Naive thymus-derived CD8-positive, alpha-beta T cell (primary cell): ENCODE data around the gene DIS3L2. TPM values are rescaled to one million over a fixed set of nuclear protein-coding genes. Genes with fewer than 3 reads are reported as not detected.
"Not testable (repeated sequence)": the region's sequence is repeated elsewhere in the genome, so short reads cannot be mapped to it uniquely, and the experiment has no call there.

ENCODE experiments used
- ATAC-seq, 2 donors: fragments of 150-1000 bp; cut with Tn5 transposase in 1 of 2; sonication (Bioruptor Pico), chemical (Tn5 transposase) in 1 of 2; 1 replicate in 1 of 2; 2 replicates in 1 of 2; pipeline ENCODE4 v1.10.0; 2021; ENCODE audit warnings: mild to moderate bottlenecking in 2 of 2, moderate library complexity in 2 of 2
- POLR2A ChIA-PET: fragments of 350-600 bp; sonication (Branson Sonifier 250); formaldehyde crosslinking; loops from one replicate; lab custom pipeline; 2021; ENCODE audit warnings: antibody characterized with exemption; lab: Charles Lee
- DNase-seq, 10 donors: peaks; one replicate each; pipeline versions ENCODE4 v3.0.0 to v3.0.0-alpha.2; 2020 to 2022
- H3K27ac Mint-ChIP-seq, 10 donors: one replicate each; pipeline ENCODE4 v1.8.0; 2020 to 2022; ENCODE audit warnings: mild to moderate bottlenecking in 10 of 10, mixed read lengths in 10 of 10, moderate library complexity in 4 of 10, inconsistent platforms in 1 of 10
- H3K27me3 Mint-ChIP-seq, 5 donors: one replicate each; pipeline ENCODE4 v1.8.0; 2021 to 2022; ENCODE audit warnings: mixed read lengths in 5 of 5
- H3K36me3 Mint-ChIP-seq, 3 donors: one replicate each; pipeline ENCODE4 v1.8.0; 2020 to 2022; ENCODE audit warnings: mixed read lengths in 3 of 3, mild to moderate bottlenecking in 2 of 3, inconsistent platforms in 1 of 3
- H3K4me1 Mint-ChIP-seq, 4 donors: one replicate each; pipeline ENCODE4 v1.8.0; 2021 to 2022; ENCODE audit warnings: mixed read lengths in 4 of 4
- H3K4me3 Mint-ChIP-seq, 10 donors: one replicate each; pipeline ENCODE4 v1.8.0; 2020 to 2022; ENCODE audit warnings: mild to moderate bottlenecking in 10 of 10, mixed read lengths in 10 of 10, moderate library complexity in 6 of 10, inconsistent platforms in 1 of 10
- H3K9me3 Mint-ChIP-seq, 9 donors: one replicate each; pipeline ENCODE4 v1.8.0; 2020 to 2022; ENCODE audit warnings: mixed read lengths in 9 of 9, mild to moderate bottlenecking in 3 of 9, inconsistent platforms in 1 of 9, moderate library complexity in 1 of 9
- polyA plus RNA-seq, 3 donors: library from polyadenylated mRNA; unstranded; fragments of 300-500 nt; fragmentation: Illumina TruSeq; gene quantifications; one replicate each; pipeline ENCODE4 v1.2.3, GENCODE V29; 2021
- total RNA-seq, 8 experiments: library from RNA in 2 of 8; stranded (reverse) in 2 of 8; gene quantifications; one replicate each; pipeline ENCODE4 v1.2.3 and lab custom pipeline; 2021 to 2026

The DIS3L2 gene
- total and polyA plus RNA-seq, 5 experiments from 2014 or later: 12.5 to 59.1 (median 17.2) TPM

- no peaks in the 10 kb centered on the region for H3K36me3 Mint-ChIP-seq
- no peak for ATAC-seq
- POLR2A ChIA-PET: no interaction called here
- H3K4me1 Mint-ChIP-seq: no peaks in the 10 kb centered on the region
- peaks cover 0 to 4% (median 3%) of the 10 kb centered on the region in 5 donors for H3K27me3 Mint-ChIP-seq
- H3K9me3 Mint-ChIP-seq: peaks cover 0 to under 1% (median 0%) of the 10 kb centered on the region in 9 donors
- H3K4me3 Mint-ChIP-seq: no peak overlapping the region
- no peak for DNase-seq
- H3K27ac Mint-ChIP-seq: no peak overlapping the region
Measured at GRCh38 chr2:231946241-231946814, 15.2 kb upstream of the DIS3L2 start.

DNA sequence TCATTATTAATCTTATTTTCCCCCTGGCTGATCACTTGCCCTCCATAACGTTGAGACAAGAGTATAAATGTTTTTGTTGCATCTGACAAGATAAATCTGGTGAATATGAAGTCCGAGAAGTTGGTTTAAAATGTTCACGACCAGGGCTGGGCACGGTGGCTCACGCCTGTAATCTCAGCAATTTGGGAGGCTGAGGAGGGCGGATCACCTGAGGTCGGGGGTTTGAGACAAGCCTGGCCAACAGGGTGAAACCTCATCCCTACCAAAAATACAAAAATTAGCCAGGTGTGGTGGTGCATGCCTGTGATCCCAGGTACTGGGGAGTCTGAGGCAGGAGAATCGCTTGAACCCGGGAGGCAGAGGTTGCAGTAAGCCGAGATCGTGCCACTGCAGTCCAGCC, 14.4 kb upstream of the DIS3L2 start:
- H3K36me3 Mint-ChIP-seq, POLR2A ChIA-PET, H3K4me3 Mint-ChIP-seq, ATAC-seq, DNase-seq, H3K27ac Mint-ChIP-seq, H3K4me1 Mint-ChIP-seq, H3K9me3 Mint-ChIP-seq, H3K27me3 Mint-ChIP-seq: not testable (repeated sequence)

- Mint-ChIP-seq H3K36me3 (no peaks in the 10 kb centered on the region), H3K4me3 (no peak overlapping the region), H3K4me1 (no peaks in the 10 kb centered on the region), H3K27ac (no peak overlapping the region), H3K27me3 (peaks cover 0 to 7% (median 4%) of the 10 kb centered on the region in 5 donors), H3K9me3 (peaks cover 0 to 4% (median 0%) of the 10 kb centered on the region in 9 donors)
- DNase-seq: no peak
- ATAC-seq: no peak
- POLR2A ChIA-PET: no interaction called here
Measured at GRCh38 chr2:231947694-231948093, 13.8 kb upstream of the DIS3L2 start.

DNA sequence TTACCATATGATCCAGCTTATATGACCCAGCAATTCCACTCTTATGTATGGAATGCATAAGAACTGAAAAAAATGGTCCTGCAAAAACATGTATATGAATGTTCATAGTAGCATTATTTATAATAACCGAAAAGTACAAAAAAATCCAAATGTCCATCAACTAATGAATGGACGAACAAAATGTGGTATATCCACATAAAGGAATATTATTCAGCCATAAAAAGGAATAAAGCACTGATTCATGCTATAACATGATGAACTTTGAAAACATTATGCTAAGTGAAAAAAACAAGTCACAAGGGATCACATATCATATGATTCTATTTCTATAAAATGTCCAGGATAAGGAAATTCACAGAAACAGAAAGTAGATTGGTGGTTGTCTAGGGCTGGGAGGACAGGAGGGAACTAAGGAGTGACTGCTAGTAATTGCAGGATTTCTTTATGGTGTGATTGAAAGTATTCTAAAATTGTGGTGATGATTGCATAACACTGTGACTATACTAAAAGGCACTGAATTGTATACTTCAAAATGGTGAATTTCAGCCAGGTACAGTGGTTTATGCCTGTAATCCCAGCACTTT, 10.0 kb upstream of the DIS3L2 start:
- Mint-ChIP-seq H3K27me3 (peaks cover 3 to 23% (median 9%) of the 10 kb centered on the region in 5 donors), H3K27ac (no peak overlapping the region), H3K9me3 (peaks cover 0 to 4% (median 0%) of the 10 kb centered on the region in 9 donors), H3K36me3 (no peaks in the 10 kb centered on the region), H3K4me3 (no peak overlapping the region), H3K4me1 (no peaks in the 10 kb centered on the region)
- no peak for DNase-seq
- no peak for ATAC-seq
- POLR2A ChIA-PET: no interaction called here

DNA sequence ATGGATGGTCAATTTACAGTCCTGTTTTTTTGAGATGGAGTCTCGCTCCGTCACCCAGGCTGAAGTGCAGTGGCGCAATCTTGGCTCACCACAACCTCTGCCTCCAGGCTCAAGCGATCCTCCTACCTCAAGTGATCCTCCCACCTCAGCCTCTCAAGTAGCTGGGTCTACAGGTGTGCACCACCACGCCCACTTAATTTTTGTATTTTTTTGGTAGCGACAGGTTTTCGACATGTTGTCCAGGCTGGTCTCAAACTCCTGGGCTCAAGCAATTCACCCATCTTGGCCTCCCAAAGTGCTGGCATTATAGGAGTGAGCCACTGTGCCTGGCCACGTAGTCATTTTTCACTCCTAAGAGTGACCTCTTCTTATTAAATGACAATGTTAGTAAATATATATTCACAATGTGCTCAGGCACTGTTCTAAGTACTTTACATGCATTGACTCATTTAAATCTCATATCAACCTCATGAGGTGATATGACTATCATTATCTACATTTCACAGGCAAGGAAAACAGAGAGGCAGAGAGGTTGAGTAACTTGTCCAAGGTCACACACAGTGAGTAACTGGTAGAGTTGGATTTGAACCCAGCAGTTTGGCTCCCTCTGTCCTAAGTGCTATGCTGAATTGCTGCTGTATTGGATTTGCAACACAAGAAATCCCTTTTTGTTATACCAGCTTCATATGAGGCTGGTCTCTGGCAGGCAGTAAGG, 5.6 kb upstream of the DIS3L2 start:
- no peak for DNase-seq
- H3K27ac Mint-ChIP-seq: peak overlapping the region in 1 of 10 donors; percentile 15
- no peak overlapping the region for H3K4me3 Mint-ChIP-seq
- H3K27me3 Mint-ChIP-seq: peaks cover 3 to 23% (median 8%) of the 10 kb centered on the region in 5 donors
- POLR2A ChIA-PET: no interaction called here
- peaks cover 0 to 4% (median 0%) of the 10 kb centered on the region in 9 donors for H3K9me3 Mint-ChIP-seq
- peaks cover 2 to 11% (median 5%) of the 10 kb centered on the region in 4 donors for H3K4me1 Mint-ChIP-seq
- ATAC-seq: no peak
- no peaks in the 10 kb centered on the region for H3K36me3 Mint-ChIP-seq

DNA sequence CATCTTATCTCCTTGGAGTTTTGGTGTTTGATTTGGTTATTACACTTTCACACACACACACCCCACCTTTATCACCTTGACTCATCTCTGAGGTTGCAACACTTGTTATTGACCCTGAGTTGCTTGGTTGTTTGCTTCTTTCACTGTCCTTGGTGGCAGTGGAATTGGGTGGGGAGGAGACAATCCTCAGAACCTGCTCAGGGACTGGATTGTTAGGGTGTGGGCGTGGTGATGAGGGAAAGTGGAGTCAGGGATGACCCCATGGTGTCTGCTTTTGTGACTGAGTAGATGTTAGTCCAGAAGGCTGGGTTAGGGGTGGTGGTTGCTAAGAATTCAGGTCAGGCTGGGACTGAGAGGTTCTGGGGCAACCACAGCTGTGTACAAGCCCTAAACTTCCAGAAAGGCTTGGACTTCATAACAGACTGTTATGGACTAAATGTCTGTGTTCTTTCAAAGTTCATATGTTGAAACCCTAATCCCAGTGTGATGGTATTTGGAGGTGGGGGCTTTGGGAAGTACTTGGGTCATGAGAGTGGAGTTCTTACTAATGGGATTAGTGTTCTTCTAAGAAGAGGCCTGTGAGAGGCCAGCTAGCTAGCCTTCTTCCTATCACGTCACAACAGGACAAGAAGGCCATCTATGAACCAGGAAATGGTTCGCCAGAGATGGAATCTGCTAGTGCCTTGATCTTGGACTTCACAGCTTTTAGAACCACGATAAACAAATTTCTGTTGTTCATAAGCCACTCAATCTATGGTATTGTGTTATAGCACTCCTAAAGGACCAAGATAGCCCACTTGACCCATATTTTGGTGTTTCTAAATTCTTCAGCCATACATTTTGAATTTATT, 3.4 kb upstream of the DIS3L2 start:
- POLR2A ChIA-PET: interaction anchor here (0.6 kb wide), 1 partner anchor 51 kb away, joined by 3 read pairs; no protein-coding TSS in a partner anchor
- Mint-ChIP-seq H3K27me3 (peaks cover 0 to 23% (median 4%) of the 10 kb centered on the region in 5 donors), H3K9me3 (no peaks in the 10 kb centered on the region), H3K36me3 (no peaks in the 10 kb centered on the region), H3K4me3 (no peak overlapping the region), H3K4me1 (peaks cover 10 to 26% (median 22%) of the 10 kb centered on the region in 4 donors), H3K27ac (peak overlapping the region in 1 of 10 donors; percentile 13)
- no peak for DNase-seq
- no peak for ATAC-seq

DNA sequence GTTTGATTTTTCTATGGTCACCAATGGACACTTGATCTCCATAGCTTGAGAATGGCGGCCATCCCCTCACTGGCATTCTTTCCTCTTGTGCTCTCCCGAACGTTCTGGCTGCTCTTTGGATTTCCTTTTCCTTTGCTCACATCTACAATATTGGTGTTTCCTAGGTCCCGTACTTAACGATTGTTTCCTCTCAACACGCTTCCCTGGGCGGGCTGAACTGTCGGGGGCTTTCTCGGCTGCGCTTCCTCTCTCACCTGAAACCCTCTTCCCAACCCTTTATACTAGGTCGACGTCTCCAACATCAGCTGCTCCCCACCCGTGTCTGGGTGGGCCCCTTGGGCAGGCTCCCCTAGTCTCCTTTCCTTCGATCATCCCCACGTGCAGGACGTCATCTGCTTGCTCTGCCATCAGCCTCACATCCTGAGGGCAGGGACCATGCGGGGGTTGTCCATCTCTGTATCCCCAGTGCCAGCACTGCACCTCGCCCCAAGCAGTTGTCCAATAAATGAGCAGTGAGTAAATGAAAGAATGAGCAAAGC, 634 bp upstream of the DIS3L2 start:
- H3K36me3 Mint-ChIP-seq: no peaks in the 10 kb centered on the region
- peak overlapping the region; percentile 83 to 97 (median 92) for H3K4me3 Mint-ChIP-seq
- POLR2A ChIA-PET: interaction anchor here (0.6 to 1.9 kb wide), 8 partner anchors 12 to 361 kb away, joined by 3 to 6 read pairs (median 4); no protein-coding TSS in a partner anchor

GRCh38 chr2:231965102-231965501, 3.6 kb downstream of the DIS3L2 start:
- POLR2A ChIA-PET: no interaction called here
- Mint-ChIP-seq H3K27ac (peak overlapping the region in 6 of 10 donors; percentile 61 to 80 (median 71)), H3K27me3 (no peaks in the 10 kb centered on the region), H3K4me3 (peak overlapping the region in 3 of 10 donors; percentile 3 to 63 (median 41)), H3K36me3 (peaks cover 0 to 9% (median 0%) of the 10 kb centered on the region in 3 donors), H3K4me1 (peaks cover 30 to 66% (median 60%) of the 10 kb centered on the region in 4 donors), H3K9me3 (peaks cover 0 to 4% (median 0%) of the 10 kb centered on the region in 9 donors)
- ATAC-seq: peak in 1 of 2 donors; percentile 29
- DNase-seq: peak in 2 of 10 donors; percentile 12 to 23

More for the DNA sequence above, 634 bp upstream of the DIS3L2 start:
- Mint-ChIP-seq H3K9me3 (no peaks in the 10 kb centered on the region), H3K27ac (peak overlapping the region; percentile 82 to 98 (median 94)), H3K4me1 (peaks cover 21 to 51% (median 48%) of the 10 kb centered on the region in 4 donors), H3K27me3 (peaks cover 0 to 7% (median 0%) of the 10 kb centered on the region in 5 donors)
- ATAC-seq (no peak), DNase-seq (peak in 1 of 10 donors; percentile 64)

DNA sequence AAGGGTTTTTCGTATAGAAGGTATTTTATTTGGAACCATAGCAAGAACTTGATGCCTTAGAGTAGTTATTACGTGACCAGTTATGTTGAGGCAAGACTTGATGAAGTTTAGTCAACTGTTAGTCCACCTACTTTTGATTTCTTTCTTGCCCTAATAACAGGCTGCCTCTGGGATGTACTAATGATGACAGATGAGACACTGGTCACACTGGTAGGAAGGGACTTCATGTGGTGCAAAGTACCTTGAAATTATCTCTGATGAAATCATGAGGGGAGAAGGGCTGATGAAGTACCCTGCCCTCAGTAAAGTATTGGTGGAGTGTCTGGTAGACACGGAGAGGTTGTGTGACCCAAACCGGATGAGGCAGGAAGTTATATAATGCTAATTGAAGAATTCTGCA, 5.4 kb downstream of the DIS3L2 start:
- peaks cover 0 to 11% (median 3%) of the 10 kb centered on the region in 3 donors for H3K36me3 Mint-ChIP-seq
- H3K9me3 Mint-ChIP-seq: peaks cover 0 to 4% (median 0%) of the 10 kb centered on the region in 9 donors
- H3K4me1 Mint-ChIP-seq: peaks cover 25 to 61% (median 51%) of the 10 kb centered on the region in 4 donors
- no peaks in the 10 kb centered on the region for H3K27me3 Mint-ChIP-seq
- peak overlapping the region in 7 of 10 donors; percentile 5 to 77 (median 53) for H3K27ac Mint-ChIP-seq
- DNase-seq (no peak), ATAC-seq (no peak)
- H3K4me3 Mint-ChIP-seq: peak overlapping the region in 6 of 10 donors; percentile 4 to 70 (median 38)
- POLR2A ChIA-PET: no interaction called here

DNA sequence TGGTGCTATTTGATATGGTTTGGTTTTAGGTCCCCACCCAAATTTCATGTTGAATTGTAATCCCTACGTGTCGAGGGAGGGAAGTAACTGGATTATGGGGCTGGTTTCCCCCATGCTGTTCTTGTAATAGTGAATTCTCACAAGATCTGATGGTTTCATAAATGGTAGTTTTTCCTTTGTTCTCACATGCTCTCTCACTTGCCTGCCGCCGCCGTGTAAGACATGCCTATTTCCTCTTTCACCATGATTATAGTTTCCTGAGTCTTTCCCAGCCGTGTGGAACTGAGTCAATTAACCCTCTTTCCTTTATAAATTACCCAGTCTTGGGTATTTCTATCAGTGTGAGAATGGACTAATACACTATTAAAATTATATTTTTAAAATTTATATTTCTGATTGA, 7.3 kb downstream of the DIS3L2 start:
- ATAC-seq: no peak
- Mint-ChIP-seq H3K4me1 (peaks cover 16 to 46% (median 33%) of the 10 kb centered on the region in 4 donors), H3K27ac (no peak overlapping the region), H3K36me3 (peaks cover 4 to 19% (median 10%) of the 10 kb centered on the region in 3 donors), H3K9me3 (peaks cover 0 to 4% (median 0%) of the 10 kb centered on the region in 9 donors), H3K27me3 (no peaks in the 10 kb centered on the region), H3K4me3 (peak overlapping the region in 1 of 10 donors; percentile 51)
- POLR2A ChIA-PET: no interaction called here
- no peak for DNase-seq

GRCh38 chr2:231970461-231970860, 8.9 kb downstream of the DIS3L2 start:
- Mint-ChIP-seq H3K27me3 (no peaks in the 10 kb centered on the region), H3K4me1 (peaks cover 9 to 34% (median 16%) of the 10 kb centered on the region in 4 donors), H3K4me3 (no peak overlapping the region), H3K9me3 (peaks cover 0 to 4% (median 0%) of the 10 kb centered on the region in 9 donors), H3K36me3 (peaks cover 4 to 19% (median 10%) of the 10 kb centered on the region in 3 donors), H3K27ac (no peak overlapping the region)
- POLR2A ChIA-PET: no interaction called here
- ATAC-seq (no peak), DNase-seq (no peak)
